ENCODE results near the gene CDCA7L.
"Not testable (repeated sequence)": the region's sequence is repeated elsewhere in the genome, so short reads cannot be mapped to it uniquely, and the experiment has no call there.

- not testable (repeated sequence) for TF ChIP-seq CTCF (IDR thresholded peaks at IDR 0.05 in 4 of 5, conservative IDR thresholded peaks at IDR 0.05 in 1 of 5); POLR2A (IDR thresholded peaks at IDR 0.05)
These were observed 80.0 kb downstream of the CDCA7L start for GRCh38 chr7:21865631-21866204.

Data from gastrocnemius medialis (tissue), 4 donors.